Hair follicle dermal papilla cell (primary cell): Measurements from ENCODE around the gene NDUFA9. TPM values are rescaled to one million over a fixed set of nuclear protein-coding genes. Genes with fewer than 3 reads are reported as not detected.

Experiments used
- total RNA-seq: library from RNA; depleted of rRNA; stranded (reverse); fragments of >200 nt; gene quantifications from 2 replicates; pipeline ENCODE4 v1.2.3, GENCODE V29; 2012

NDUFA9 gene
- 36.3 and 53.7 TPM in 2 replicates for total RNA-seq

DNA sequence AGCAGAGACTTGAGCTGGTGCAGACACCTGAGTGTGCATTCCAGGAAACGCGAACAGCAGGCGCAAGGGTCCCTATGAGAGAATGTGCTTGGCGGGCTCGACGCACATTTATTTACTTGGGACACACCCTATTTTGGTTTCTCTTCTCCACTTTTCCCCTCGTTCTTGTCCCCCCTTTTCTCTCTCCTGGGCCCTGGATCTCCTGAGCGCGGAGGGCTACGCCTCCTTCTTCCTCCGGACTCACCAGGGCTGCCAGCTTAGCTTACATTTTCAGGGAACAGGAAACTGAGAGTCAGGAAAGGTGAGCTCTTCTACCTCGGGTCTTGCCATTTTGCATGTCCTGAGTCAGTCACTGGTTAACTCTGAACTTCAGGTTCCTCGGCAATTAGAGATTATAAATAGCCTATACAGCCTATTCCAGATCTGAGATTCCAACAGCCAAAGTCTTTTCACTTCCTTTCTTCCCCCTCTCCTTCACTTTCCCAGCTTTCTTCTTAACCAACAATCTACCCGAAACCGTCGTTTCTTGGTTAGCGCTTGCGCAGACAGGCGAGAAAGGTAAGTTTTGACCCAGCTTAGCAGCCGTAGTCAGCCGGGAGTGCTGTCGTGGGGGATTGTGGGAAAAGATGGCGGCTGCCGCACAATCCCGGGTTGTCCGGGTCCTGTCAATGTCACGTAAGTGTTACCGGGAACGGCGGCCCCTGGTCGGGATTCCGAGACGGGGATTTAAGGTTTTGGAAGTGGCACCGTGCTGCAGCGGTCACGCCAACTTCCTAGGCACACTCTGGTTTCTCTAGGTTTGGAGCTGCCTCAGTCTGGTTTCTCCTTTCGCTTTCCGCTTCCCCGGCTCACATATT is at the start of gene NDUFA9, which contains the start of gene AKAP3:
Gene NDUFA9, plus strand, starts transcription at position 614 of the 857 bp plus-strand sequence. Its CDS starts 13 bp downstream, at position 627.
Gene AKAP3, minus strand, starts transcription at position 551 of the 857 bp plus-strand sequence. CDS start 10,855 bp downstream, outside the sequence.

Other genes starting within 250 kb of the NDUFA9 start
- gene FGF6, start 203.3 kb upstream of the NDUFA9 start, total RNA-seq, result not detected in 2 replicates
- gene RAD51AP1, start 110.2 kb upstream of the NDUFA9 start, total RNA-seq, result 1.9 and 2.1 TPM in 2 replicates
- 29.1 and 29.9 TPM in 2 replicates for gene DYRK4, start 86.9 kb upstream of the NDUFA9 start, total RNA-seq
- gene AKAP3, start 63 bp upstream of the NDUFA9 start, total RNA-seq, result 1.8 and 2.7 TPM in 2 replicates
- gene GALNT8, start 71.3 kb downstream of the NDUFA9 start, total RNA-seq, result not detected in 2 replicates